ENCODE results near the gene TAL1. TPM values are rescaled to one million over a fixed set of nuclear protein-coding genes. Genes with fewer than 3 reads are reported as not detected.

The TAL1 gene
- total and polyA plus RNA-seq, 2 of the 13 experiments (the other 11 are each of a cell fraction or from before 2014, with no cell fraction given), result 0.05 TPM; not detected in 1

GRCh38 chr1:47210666-47211065 lies 21.4 kb downstream of the TAL1 start (continued):
- TF ChIP-seq XRCC5 (optimal IDR thresholded peaks at IDR 0.05; ENCODE audit: low read length), result no peak
- no peak for TF ChIP-seq ZNF230 (CRISPR knock-in tag; IDR thresholded peaks at IDR 0.05)
- no peak for TF ChIP-seq ZMAT5 (CRISPR knock-in tag; IDR thresholded peaks at IDR 0.05; ENCODE audit: borderline replicate concordance, low read depth)
- no peak for TF ChIP-seq ZNF414 (CRISPR knock-in tag; IDR thresholded peaks at IDR 0.05)
- no peak for TF ChIP-seq ZNF629 (CRISPR knock-in tag; conservative IDR thresholded peaks at IDR 0.05)
- no peak for TF ChIP-seq ZNF687 (CRISPR knock-in tag; IDR thresholded peaks at IDR 0.05)

- in situ Hi-C loops (cut with HindIII; ENCODE audit: extremely low pct_ligation_motif_present, low pct_unique_long_range_greater_than_20kb) (no loop called here), intact Hi-C loops (cut with micrococcal nuclease; ENCODE audit: unreplicated experiment) (no loop called here)
- H3K4me1 ChIP-seq (ENCODE audit: insufficient read depth, low read length), result peaks cover 29% of the 10 kb centered on the region
- H3K27ac ChIP-seq (ENCODE audit: extremely low read length, insufficient read depth, low read length), result no peak overlapping the region
- FAIRE-seq (no peak), DNase-seq (ENCODE audit: low spot score) (no peak), ATAC-seq (no peak)
- H3K9ac ChIP-seq (ENCODE audit: insufficient read depth, low read depth, low read length), result no peak overlapping the region
- CTCF ChIA-PET (ENCODE audit: low intra/inter-chr PET ratio, low total read pairs), result no interaction called here
- H4K20me1 ChIP-seq (ENCODE audit: insufficient read depth, low read length), result no peaks in the 10 kb centered on the region
- H3K36me3 ChIP-seq (replicated peaks in 1 of 2; ENCODE audit: control insufficient read depth in 1 of 2, insufficient read depth in 2 of 2, low read length in 2 of 2), result no peaks in the 10 kb centered on the region
- peaks cover 6 to 41% of the 10 kb centered on the region in 2 experiments; a peak in 3 of 5 replicates for H3K27me3 ChIP-seq (ENCODE audit: control insufficient read depth in 1 of 2, insufficient read depth in 2 of 2, low read length in 2 of 2)
- BruUV-seq (replicated peaks), result no TSS peak
- H3K9me3 ChIP-seq (ENCODE audit: low read length), result no peaks in the 10 kb centered on the region
- WGBS (ENCODE audit: low lambda C conversion rate), result 14% methylated on average over 2 of the region's 3 CpGs
- H3K79me2 ChIP-seq (ENCODE audit: insufficient read depth, low read length), result no peaks in the 10 kb centered on the region
- H3K4me3 ChIP-seq (replicated peaks in 1 of 3; ENCODE audit: insufficient read depth in 1 of 3, low read depth in 2 of 3, low read length in 3 of 3), result no peak overlapping the region
- H3K4me2 ChIP-seq (ENCODE audit: low read depth, low read length), result no peak overlapping the region
- TF ChIP-seq ZMYM3 (CRISPR knock-in tag; IDR thresholded peaks at IDR 0.05), result 0 out of 2 replicates have a peak, but pooled peaks have one; percentile 27
- TF ChIP-seq DRAP1 (CRISPR knock-in tag; IDR thresholded peaks at IDR 0.05), result no peak
- peak; percentile 84 for TF ChIP-seq ZNF629 (CRISPR knock-in tag; conservative IDR thresholded peaks at IDR 0.05)
- no peak for TF ChIP-seq ZNF724P (CRISPR knock-in tag; IDR thresholded peaks at IDR 0.05; ENCODE audit: borderline replicate concordance)
- TF ChIP-seq NCOA5 (CRISPR knock-in tag; IDR thresholded peaks at IDR 0.05), result no peak
- no peak overlapping the region for H2AFZ ChIP-seq (ENCODE audit: low read length)
- POLR2A ChIA-PET, result no interaction called here
Measured at GRCh38 chr1:47209725-47210325, 22.2 kb downstream of the TAL1 start.
